Cardiac muscle cell (in vitro differentiated cells and primary cell): ENCODE data around the gene IKZF4. TPM values are rescaled to one million over a fixed set of nuclear protein-coding genes. Genes with fewer than 3 reads are reported as not detected.
A peak's percentile ranks its signal among the peaks of the same experiment; 100 is the strongest.

Experiments
- DNase-seq, 2 donors: peaks; one replicate each; pipeline versions ENCODE4 v3.0.0 to v3.0.0-alpha.2; 2010 to 2017; ENCODE audit warnings: low read depth in 1 of 2, low spot score in 1 of 2
- H3K27ac ChIP-seq: fragments of 200-600 bp; sonication (generic); 2 replicates; pipeline ENCODE4 v1.5.1; 2016
- H3K27me3 ChIP-seq: fragments of 200-600 bp; sonication (generic); 2 replicates; pipeline ENCODE4 v1.6.0; 2016; ENCODE audit warnings: control low read depth
- H3K36me3 ChIP-seq: fragments of 200-600 bp; sonication (generic); 2 replicates; pipeline ENCODE4 v1.5.1; 2016; ENCODE audit warnings: control low read depth
- H3K4me1 ChIP-seq: fragments of 200-600 bp; sonication (generic); 2 replicates; pipeline ENCODE4 v1.8.1; 2017; ENCODE audit warnings: low read depth, mild to moderate bottlenecking, mixed run types
- H3K4me3 ChIP-seq: fragments of 200-600 bp; sonication (generic); 2 replicates; pipeline ENCODE4 v1.5.1; 2016; ENCODE audit warnings: mild to moderate bottlenecking
- H3K9me3 ChIP-seq: fragments of 200-600 bp; sonication (generic); 2 replicates; pipeline ENCODE4 v1.5.1; 2017; ENCODE audit warnings: low read depth, mild to moderate bottlenecking, control low read depth
- CTCF ChIP-seq: IDR thresholded peaks from 2 replicates; pipeline ENCODE4 v1.5.1; 2012; ENCODE audit warnings: low read depth, mild to moderate bottlenecking, low read length
- polyA plus RNA-seq: library from polyadenylated mRNA; unstranded; fragments of >200 nt; fragmentation: Nextera tagmentation; extraction: Ambion mirVana; gene quantifications from 2 replicates; pipeline ENCODE4 v1.2.1, GENCODE V29; 2016
- total RNA-seq: library from RNA; depleted of rRNA; stranded (reverse); fragments of >200 nt; gene quantifications from 2 replicates; pipeline ENCODE4 v1.2.3, GENCODE V29; 2016

IKZF4 gene
- total and polyA plus RNA-seq, 2 experiments from 2014 or later = 11.5 to 12.5 TPM

GRCh38 chr12:56004211-56004610, 16.6 kb upstream of the IKZF4 start:
- no peaks in the 10 kb centered on the region for H3K27me3 ChIP-seq
- H3K4me3 ChIP-seq = no peak overlapping the region
- H3K4me1 ChIP-seq = peaks cover 6% of the 10 kb centered on the region
- H3K9me3 ChIP-seq = no peaks in the 10 kb centered on the region
- no peak for TF ChIP-seq CTCF
- no peak for DNase-seq
- H3K36me3 ChIP-seq = peaks cover 11% of the 10 kb centered on the region
- no peak overlapping the region for H3K27ac ChIP-seq

DNA sequence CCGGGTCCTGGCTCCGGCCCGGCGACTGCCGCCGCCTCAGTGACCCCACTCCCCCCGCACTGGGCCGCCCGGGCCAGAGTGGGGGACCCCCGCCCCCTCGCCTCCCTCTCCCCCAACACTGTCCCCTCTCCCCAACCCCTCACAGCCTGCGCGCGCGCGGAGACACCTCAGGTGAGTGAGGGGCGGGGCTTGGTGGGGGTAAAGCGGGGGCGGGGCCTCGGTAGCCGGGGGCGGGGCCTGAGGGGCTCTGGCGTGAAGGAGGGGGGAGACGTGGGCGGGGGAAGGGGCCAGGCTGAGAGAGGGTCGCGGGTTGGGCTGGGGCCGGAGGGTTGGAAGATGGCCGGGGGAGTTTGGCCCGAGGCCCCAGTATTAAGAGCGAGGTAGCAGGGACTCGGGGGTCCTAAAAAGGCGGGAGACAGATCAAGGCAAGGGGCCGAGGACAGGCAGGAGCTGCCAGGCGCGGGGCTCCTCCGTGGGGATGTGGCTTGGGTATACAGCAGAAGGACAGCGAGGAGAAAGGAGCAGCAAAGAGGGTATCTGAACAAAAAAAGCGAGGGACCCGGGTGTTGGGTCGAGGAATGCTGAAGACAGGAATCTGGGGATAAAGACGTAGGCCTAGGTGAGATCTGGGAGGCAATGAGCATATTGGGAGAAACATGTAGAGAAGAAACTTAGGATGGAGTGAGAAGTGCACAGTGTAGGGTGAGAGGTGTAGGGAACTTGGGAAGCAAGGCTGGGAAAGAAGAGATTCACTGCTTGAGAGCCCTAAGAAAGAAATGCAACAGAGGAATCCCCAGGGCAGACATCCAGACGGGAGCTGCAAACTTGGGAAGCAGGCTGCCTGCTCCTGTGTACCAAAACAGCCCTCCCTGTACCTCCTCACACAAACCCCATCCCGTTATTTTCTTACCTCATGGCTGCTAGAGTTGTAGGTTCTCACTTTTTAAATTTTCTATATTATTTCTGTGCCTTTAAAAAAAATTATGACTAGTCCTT, 13.0 kb upstream of the IKZF4 start:
- Histone ChIP-seq H3K9me3 (no peaks in the 10 kb centered on the region), H3K36me3 (peaks cover 5% of the 10 kb centered on the region), H3K27ac (peak overlapping the region; percentile 78), H3K4me3 (peak overlapping the region; percentile 60), H3K4me1 (peaks cover 6% of the 10 kb centered on the region), H3K27me3 (no peaks in the 10 kb centered on the region)
- peak; percentile 28 to 84 for DNase-seq
- TF ChIP-seq CTCF = no peak

DNA sequence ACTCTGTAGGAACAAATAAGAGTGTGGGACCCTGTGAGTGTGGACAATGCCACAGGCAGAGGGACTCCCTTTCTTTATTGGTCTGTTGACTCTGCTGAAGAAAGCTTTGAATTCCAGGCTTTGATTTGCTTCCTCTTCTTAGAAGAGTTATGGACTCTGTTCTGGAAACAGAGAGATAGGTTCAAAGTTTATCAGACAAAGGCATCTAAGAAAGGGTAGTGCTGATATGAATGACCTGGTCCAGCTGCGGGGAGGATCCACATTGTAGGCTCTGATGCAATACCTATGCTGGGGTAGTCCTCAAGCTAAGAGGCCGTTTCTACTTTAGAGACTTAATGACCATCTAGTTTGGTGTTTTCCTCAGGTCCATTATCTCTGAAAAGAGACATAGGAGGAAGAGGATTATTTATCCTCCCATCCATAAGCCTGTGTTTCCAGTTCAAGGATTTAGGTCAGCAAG, 10.7 kb upstream of the IKZF4 start:
- TF ChIP-seq CTCF = no peak
- Histone ChIP-seq H3K27ac (no peak overlapping the region), H3K4me3 (no peak overlapping the region), H3K9me3 (no peaks in the 10 kb centered on the region), H3K4me1 (peaks cover 6% of the 10 kb centered on the region), H3K36me3 (no peaks in the 10 kb centered on the region), H3K27me3 (no peaks in the 10 kb centered on the region)
- no peak for DNase-seq

- no peak for TF ChIP-seq CTCF
- Histone ChIP-seq H3K27ac (no peak overlapping the region), H3K4me1 (peaks cover 6% of the 10 kb centered on the region), H3K36me3 (no peaks in the 10 kb centered on the region), H3K27me3 (no peaks in the 10 kb centered on the region), H3K4me3 (no peak overlapping the region), H3K9me3 (no peaks in the 10 kb centered on the region)
- no peak for DNase-seq
Measured at GRCh38 chr12:56011509-56012090, 9.2 kb upstream of the IKZF4 start.

DNA sequence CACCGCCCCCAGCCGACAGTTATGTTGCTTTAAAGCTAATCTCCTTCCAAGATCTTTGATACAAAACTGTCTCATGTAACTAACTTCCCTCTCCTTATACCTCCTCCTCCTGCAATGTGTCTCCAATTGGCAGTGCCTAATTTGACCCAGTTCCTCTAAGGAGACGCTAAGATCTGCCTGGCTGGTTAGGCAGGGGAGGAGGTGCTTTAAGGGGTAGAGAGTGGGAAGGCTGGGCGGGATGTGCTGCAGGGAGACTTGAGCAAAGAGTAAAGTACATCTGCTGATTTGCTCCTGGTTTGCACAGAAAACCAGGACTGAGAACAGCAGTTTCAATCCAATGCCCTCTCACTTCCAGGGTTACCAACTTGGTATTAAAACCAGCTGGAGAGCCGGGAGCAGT, 7.4 kb upstream of the IKZF4 start:
- no peaks in the 10 kb centered on the region for H3K36me3 ChIP-seq
- no peaks in the 10 kb centered on the region for H3K9me3 ChIP-seq
- H3K27ac ChIP-seq = no peak overlapping the region
- no peak for TF ChIP-seq CTCF
- no peak overlapping the region for H3K4me3 ChIP-seq
- peaks cover under 1% of the 10 kb centered on the region for H3K4me1 ChIP-seq
- no peaks in the 10 kb centered on the region for H3K27me3 ChIP-seq
- DNase-seq = no peak
